GM10248 (cell line): Measurements from ENCODE around the gene LDLRAD4.

ENCODE experiments used
- CTCF ChIA-PET: fragments of 300-600 bp; sonication (Branson Sonifier 250); formaldehyde crosslinking; extraction: SDS; loops from one replicate; lab custom pipeline; 2021; ENCODE audit warnings: antibody characterized with exemption; lab: Yijun Ruan, JAX
- POLR2A ChIA-PET: fragments of 350-650 bp; sonication (Branson Sonifier 250); formaldehyde crosslinking; extraction: SDS; loops from one replicate; lab custom pipeline; 2020; ENCODE audit warnings: antibody characterized with exemption; lab: Yijun Ruan, JAX
- DNase-seq: peaks from one replicate; pipeline ENCODE4 v3.0.0; 2012; ENCODE audit errors: extremely low spot score
- TF ChIP-seq, protein P1 (sequence below): IDR thresholded peaks from 2 replicates; pipeline ENCODE4 v1.5.1; 2012; ENCODE audit warnings: mild to moderate bottlenecking, low read depth; ENCODE audit errors: extremely low read depth, missing control alignments, control extremely low read depth

Gene LDLRAD4

DNA sequence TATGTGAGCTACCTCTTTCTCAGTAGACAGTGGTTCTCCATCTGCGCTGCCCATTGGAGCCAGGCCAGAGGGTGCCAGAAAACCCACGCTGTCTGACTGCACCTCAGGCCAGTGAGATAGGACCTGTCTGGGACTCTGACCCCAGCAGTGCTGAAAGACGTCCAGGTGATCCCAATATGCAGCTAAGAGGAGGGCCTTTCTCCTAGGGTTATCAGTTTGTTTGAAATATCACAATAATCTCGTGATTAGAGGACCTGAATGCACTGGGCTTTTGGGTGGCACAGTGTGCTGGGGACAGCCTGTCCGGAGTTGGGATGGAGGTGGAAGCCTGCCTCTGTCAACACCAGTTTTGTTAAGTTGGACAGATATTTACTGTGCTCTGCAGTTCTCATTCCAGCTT is 216.3 kb downstream of the LDLRAD4 start:
- TF ChIP-seq, protein P1, sequence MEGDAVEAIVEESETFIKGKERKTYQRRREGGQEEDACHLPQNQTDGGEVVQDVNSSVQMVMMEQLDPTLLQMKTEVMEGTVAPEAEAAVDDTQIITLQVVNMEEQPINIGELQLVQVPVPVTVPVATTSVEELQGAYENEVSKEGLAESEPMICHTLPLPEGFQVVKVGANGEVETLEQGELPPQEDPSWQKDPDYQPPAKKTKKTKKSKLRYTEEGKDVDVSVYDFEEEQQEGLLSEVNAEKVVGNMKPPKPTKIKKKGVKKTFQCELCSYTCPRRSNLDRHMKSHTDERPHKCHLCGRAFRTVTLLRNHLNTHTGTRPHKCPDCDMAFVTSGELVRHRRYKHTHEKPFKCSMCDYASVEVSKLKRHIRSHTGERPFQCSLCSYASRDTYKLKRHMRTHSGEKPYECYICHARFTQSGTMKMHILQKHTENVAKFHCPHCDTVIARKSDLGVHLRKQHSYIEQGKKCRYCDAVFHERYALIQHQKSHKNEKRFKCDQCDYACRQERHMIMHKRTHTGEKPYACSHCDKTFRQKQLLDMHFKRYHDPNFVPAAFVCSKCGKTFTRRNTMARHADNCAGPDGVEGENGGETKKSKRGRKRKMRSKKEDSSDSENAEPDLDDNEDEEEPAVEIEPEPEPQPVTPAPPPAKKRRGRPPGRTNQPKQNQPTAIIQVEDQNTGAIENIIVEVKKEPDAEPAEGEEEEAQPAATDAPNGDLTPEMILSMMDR: no peak
- ChIA-PET CTCF (interaction anchor here (1.5 kb wide), 1 partner anchor 9 kb away, joined by 4 read pairs; no protein-coding TSS in a partner anchor), POLR2A (no interaction called here)
- DNase-seq: no peak

- DNase-seq: no peak
- ChIA-PET CTCF (interaction anchor here (1.5 kb wide), 1 partner anchor 10 kb away, joined by 4 read pairs; no protein-coding TSS in a partner anchor), POLR2A (no interaction called here)
- TF ChIP-seq, protein P1: no peak
These were observed 217.2 kb downstream of the LDLRAD4 start for GRCh38 chr18:13435586-13436333.

GRCh38 chr18:13436576-13436975 is 218.0 kb downstream of the LDLRAD4 start:
- ChIA-PET CTCF (no interaction called here), POLR2A (no interaction called here)
- TF ChIP-seq, protein P1: no peak
- no peak for DNase-seq

DNA sequence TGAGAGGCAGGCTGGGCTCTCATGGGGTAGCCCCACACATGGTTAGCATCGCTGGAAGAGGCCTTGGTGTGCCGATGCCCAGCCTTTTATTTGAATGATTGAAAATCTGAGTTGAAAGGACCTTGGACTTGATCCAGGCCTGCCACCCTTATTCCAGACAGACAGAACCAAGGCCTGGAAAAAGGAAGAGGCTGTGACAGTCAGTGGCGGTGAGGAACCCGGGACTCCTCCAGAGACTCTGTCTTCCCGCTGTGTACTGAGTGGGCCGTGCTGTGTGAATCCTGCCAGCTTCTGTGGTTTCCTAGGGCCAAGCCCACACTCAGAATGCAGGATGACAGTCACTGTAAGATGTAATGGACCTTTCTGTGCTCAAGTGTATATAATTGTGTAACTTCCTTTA is 218.5 kb downstream of the LDLRAD4 start:
- CTCF ChIA-PET: no interaction called here

DNA sequence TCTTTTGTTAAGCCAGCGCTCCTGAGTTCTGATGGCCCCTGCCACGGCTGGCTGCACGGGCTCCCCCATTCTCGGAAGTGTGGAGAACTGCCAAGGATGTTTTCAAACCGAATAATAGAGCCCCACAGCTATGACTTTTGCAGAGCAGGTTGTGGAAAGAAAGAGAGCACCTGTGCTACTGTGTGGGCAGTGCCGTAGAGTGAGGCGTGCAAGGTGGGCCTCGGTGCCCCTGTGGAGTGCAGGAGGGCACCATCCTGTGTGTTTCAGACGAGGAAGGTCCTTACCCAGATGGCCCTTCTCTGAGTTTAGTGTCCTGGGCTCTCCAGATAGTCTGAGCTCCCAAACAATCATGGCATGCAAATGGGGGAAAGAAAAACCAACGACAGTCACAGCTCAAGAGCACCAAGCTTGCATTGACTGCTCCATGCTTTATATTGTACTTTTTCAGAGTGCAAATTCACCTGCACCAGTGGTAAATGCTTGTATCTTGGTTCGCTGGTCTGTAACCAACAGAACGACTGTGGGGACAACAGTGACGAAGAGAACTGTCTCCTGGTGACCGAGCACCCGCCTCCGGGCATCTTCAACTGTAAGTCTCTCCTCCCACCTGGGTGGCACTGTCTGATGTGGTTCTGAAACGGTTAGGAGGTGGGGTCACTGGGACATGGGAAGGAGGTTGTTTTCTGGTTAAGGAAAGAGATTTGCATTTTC is 219.4 kb downstream of the LDLRAD4 start:
- CTCF ChIA-PET: interaction anchor here (1.2 kb wide), 1 partner anchor 10 kb away, joined by 3 read pairs; no protein-coding TSS in a partner anchor
- no peak for DNase-seq
- POLR2A ChIA-PET: no interaction called here
- TF ChIP-seq, protein P1: no peak

More for the DNA sequence above, 218.5 kb downstream of the LDLRAD4 start:
- TF ChIP-seq, protein P1: no peak
- POLR2A ChIA-PET: no interaction called here
- no peak for DNase-seq

DNA sequence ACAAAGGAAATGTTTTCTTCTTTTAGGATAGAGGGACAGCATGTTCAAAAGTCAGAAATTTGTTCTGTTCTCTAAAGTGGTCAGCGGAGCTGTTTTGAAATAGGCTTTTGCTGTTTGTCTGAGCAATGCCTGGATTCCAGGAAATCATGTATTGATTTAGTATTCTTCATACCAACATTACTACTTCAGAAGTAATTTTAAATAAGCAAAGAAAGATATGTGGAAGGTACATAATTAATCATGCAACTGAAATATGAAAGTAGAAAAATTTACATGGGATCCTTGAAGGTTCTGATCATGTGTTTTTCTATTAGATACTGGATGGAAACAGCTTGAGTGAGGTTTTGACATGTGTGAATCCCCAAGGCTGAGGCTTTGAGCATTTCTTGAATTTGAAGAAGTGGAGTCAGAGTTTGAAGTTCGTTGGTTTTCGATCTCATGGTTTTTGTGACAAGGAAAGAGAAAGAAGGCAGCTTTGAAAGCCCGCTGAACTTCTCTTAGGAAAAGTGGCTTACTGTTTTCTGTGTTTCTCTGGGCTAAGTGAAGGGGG is 220.0 kb downstream of the LDLRAD4 start:
- TF ChIP-seq, protein P1: no peak
- ChIA-PET CTCF (interaction anchor here (1.2 kb wide), 1 partner anchor 10 kb away, joined by 3 read pairs; no protein-coding TSS in a partner anchor), POLR2A (no interaction called here)
- DNase-seq: no peak
